Keratinocyte (primary cell): ENCODE results near the gene LRRC74B.

Source experiments
- EZH2 ChIP-seq: IDR thresholded peaks from one replicate; pipeline ENCODE4 v1.6.1; 2012; ENCODE audit warnings: inconsistent platforms, mild to moderate bottlenecking, low read length, moderate library complexity
- TF ChIP-seq, protein P1 (sequence below), 3 experiments: IDR thresholded peaks in 1 of 3; conservative IDR thresholded peaks in 1 of 3; optimal IDR thresholded peaks in 1 of 3; 2 replicates in 2 of 3; 3 replicates in 1 of 3; pipeline versions ENCODE3 to v1.5.1; 2011; ENCODE audit warnings: low read length in 3 of 3, mild to moderate bottlenecking in 3 of 3, moderate library complexity in 2 of 3, control low read depth in 1 of 3, inconsistent platforms in 1 of 3; ENCODE audit not compliant: insufficient read depth in 2 of 3; ENCODE audit errors: extremely low read depth in 1 of 3

DNA sequence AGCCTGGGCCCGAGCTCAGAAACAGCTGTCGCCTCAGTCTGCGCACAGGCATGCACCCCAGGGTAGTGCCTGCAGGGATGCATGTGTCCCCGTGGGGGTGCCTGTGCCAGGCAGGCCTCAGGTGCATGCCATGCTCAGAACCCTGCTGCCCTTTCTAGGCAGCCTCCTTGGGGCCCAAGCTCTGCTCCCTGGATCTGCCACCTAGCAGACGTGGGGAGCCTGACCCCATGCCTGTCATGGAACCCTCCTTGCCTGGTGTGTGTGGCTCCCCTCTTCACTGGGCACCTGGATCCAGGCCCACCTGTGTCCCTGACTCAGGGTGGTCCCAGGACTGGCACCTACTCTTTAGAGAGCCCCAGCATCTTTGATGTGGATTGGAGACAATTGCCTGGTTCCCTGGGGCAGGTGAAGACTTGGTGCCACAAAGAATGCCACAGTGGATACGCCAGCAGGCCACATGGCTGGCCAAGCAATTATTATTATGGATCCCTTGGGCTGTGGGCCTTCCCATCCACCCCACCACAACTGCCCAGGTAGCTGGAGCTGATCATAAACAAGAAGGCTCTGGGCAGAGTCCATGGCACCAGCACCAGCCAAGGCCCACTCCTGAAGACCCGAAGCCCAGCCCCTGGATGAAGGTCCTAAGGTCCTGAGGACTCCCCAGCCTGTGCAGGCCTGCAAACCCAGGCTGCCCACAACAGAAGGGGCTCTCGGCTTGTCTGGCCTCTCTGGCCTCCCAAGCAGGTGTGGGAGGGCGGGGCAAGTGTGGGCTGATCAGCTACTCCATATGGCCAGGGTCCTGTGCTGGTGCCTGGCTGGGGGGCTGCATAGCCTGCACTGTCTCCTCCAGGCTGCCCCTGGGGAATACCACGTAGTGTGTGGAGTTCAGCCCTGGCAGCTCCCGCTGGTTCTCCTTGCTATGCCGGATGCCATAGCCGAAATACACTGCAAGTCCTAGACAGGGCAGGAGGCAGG is 17.2 kb upstream of the LRRC74B start:
- TF ChIP-seq, protein P1, sequence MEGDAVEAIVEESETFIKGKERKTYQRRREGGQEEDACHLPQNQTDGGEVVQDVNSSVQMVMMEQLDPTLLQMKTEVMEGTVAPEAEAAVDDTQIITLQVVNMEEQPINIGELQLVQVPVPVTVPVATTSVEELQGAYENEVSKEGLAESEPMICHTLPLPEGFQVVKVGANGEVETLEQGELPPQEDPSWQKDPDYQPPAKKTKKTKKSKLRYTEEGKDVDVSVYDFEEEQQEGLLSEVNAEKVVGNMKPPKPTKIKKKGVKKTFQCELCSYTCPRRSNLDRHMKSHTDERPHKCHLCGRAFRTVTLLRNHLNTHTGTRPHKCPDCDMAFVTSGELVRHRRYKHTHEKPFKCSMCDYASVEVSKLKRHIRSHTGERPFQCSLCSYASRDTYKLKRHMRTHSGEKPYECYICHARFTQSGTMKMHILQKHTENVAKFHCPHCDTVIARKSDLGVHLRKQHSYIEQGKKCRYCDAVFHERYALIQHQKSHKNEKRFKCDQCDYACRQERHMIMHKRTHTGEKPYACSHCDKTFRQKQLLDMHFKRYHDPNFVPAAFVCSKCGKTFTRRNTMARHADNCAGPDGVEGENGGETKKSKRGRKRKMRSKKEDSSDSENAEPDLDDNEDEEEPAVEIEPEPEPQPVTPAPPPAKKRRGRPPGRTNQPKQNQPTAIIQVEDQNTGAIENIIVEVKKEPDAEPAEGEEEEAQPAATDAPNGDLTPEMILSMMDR (optimal IDR thresholded peaks at IDR 0.05 in 1 of 3, IDR thresholded peaks at IDR 0.05 in 1 of 3, conservative IDR thresholded peaks at IDR 0.05 in 1 of 3; ENCODE audit: extremely low read depth in 1 of 3, insufficient read depth in 2 of 3, low read length in 3 of 3): no peak
- no peak for TF ChIP-seq EZH2
